Esophagus mucosa (tissue), 1 donor: ENCODE measurements around the gene CDH24. TPM values are rescaled to one million over a fixed set of nuclear protein-coding genes. Genes with fewer than 3 reads are reported as not detected.

Source experiments
- ATAC-seq: fragments of 200-7000 bp; cut with Tn5 transposase; one replicate; pipeline ENCODE4 v1.9.1; 2020
- total RNA-seq: library from RNA; stranded (reverse); gene quantifications from one replicate; pipeline ENCODE4 v1.2.4, GENCODE V29; 2023
- donor health status: DM: yes; HTN: yes; CAD: no.

The CDH24 gene
- total RNA-seq, 1 donor from 2014 or later = 3.4 TPM

DNA sequence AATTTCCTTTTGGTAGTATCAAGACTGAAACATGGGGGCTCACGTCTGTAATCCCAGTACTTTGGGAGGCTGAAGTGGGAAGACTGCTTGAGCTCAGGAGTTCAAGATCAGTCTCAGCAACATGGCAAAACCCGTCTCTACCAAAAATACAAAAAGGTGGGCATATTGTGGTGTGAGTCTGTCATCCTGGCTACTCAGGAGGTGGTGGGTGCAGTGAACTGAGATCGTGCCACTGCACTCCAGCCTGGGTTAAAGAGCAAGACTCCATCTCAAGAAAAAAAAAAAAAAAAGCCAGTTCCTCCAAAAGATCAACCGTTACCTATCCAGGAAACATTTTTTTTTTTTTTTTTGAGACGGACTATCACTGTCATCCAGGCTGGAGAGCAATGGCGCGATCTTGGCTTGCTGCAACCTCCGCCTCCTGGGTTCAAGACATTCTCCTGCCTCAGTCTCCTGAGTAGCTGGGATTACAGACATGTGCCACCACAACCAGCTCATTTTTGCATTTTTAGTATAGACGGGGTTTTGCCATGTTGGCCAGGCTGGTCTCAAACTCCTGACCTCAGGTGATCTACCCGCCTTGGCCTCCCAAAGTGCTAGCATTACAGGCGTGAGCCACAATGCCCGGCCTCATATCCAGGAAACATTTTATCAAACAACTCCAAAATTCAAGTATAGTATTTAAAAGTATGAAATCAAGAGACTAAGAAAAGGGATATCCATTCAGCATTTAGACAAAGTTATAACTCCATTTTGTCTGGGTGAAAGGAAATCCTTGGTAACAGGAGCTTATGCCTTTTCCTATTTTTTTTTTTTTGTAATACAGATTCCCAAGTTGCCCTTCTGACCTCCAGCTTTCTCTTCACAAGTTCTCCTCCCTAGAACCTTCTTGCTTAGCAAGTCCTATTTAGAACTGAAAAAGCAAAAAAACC is 34.2 kb upstream of the CDH24 start:
- ATAC-seq = no peak

DNA sequence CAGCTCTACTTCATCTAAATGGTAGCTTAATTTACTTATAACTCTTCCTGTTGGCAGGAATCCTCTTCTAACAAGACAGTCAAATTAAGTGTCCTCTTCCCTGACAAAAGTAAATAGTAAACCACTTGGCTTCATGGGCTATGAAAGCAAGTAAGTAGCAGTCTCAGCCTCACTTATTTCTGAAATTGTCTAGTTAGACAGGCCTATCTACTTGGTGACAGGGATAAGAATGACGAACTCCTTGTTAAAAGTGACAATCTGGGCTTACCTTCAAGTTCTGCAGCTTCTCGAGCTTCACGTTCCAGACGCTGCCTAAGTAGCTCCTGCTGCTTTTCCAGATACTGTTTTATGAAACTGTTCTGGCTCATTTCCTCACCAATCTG is 32.9 kb upstream of the CDH24 start:
- ATAC-seq = no peak

DNA sequence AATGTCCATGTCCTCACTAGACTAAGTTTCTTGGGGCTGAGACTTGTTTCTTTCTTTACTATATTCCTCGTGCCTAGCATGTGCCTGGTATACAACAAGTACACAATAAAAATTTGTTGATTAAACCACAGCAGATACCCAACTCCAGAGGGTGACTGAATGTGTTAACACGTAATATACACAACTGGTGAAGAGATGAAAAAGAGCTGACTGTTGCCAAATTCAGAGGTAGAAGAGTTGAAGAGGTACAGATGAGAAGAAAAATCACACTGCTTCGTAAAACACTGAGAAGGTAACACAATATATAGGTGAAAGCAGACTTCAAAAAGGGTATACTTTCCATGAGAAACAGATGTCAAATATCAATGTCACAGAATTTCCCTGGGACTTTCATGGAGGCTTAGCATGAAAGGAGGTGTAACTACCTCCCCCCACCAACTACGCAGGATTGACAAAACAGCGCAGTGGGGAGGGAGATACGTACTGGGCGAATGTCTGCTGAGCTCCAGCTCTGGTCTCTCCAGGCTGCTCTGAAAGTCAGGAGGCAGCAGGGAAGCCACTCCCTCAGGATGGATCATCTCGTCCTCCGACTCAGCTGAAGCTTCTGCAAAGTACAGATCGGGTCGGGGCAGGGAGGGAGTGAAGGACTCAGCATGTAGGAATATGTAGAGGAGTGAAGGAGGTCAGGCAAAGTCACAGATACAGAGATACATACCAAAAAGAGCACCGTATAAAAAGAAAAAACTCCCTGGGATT is 32.4 kb upstream of the CDH24 start:
- no peak for ATAC-seq

DNA sequence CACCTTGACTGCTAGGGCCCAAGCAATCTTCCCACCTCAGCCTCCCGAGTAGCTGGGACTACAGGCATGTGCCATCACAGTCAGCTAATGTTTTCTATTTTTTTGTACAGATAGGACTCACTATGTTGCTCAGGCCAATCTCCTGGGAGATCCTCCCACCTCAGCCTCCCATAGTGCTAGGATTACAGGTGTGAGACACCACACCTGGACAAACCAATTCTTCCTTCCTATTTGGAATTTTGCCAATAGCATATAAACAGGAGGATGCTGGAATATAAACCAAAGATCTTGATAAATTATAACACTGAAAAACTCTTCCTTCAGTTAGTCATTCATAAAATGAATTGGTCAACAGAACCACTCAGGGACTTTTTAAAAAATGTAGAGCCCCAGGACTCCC is 29.2 kb upstream of the CDH24 start:
- ATAC-seq = no peak

DNA sequence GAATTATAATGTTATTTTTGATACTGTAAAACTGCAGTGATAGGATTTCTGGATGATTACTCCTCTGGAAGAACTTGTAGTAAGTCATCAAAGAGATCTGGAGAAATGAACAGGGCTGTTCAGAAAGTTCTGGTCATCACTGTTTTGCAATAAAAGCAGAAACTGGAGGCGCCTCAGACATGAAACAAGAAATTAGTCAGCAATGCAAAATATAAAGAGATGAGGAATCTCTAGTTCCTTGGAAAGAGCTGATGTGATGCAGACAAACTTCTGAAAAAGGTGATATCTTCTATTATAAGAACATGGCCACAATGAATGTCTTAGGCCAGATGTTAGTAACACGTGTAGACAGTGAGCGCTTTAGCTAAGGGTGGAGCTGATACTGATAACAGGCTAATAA is 28.1 kb upstream of the CDH24 start:
- no peak for ATAC-seq

DNA sequence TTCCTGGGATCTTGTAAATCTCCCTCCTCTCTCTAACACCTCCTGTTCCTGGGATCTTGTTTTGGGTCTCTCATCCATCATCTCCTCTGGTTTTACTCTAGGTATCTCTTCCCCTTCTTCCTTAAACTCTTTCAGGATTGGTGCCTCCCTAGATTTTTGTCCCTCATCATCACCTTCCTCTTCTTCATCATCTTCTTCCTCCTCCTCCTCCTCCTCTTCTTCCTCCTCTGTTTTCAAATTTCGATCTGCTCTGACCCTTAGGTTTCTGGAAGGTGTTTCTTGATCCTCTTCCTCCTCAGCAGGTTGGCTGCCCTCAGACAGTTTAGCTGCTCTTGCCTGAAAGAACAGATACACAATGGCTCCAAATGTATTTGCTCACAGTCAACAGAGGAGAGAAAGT is 23.2 kb upstream of the CDH24 start:
- ATAC-seq = no peak

DNA sequence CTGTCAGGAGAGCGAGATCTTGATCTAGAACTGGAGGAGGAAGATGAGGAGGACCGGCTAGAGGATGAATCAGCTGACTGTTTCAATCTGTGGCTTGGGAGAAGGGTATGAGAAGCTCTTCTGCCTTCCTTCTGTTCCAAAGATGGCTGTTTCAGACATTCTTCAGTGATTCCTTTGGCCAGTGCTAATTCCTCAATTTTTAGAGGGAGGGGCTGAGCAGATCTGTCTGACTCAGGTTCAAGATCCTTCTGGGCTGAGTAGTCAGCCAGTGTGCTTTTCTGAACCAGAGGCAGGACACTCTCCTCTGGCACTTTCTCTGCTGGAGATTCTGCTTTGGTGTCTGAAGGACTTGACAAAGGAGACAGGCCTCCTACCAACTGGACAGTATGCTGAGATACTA is 22.4 kb upstream of the CDH24 start:
- ATAC-seq = no peak

DNA sequence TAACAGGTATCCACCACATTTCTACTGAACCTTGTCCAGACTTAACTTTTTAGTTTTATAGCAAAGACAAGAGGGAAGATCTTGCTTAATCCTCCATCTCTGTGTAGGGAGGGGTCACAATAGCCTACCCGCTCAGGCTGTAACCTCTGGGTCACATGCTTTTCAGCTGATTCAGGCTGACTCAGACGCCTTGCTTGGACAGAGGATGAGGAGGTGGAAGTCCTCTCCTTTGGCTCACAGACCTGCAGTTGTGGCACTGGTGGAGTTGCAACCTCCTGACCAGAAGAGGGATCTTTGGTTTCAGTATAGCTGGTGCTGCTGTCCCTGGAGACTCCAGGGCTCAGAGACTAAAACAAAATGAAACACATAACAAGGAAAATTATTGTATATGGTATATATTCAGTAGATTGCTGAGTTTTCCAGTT is 21.4 kb upstream of the CDH24 start:
- peak; percentile 97 for ATAC-seq

DNA sequence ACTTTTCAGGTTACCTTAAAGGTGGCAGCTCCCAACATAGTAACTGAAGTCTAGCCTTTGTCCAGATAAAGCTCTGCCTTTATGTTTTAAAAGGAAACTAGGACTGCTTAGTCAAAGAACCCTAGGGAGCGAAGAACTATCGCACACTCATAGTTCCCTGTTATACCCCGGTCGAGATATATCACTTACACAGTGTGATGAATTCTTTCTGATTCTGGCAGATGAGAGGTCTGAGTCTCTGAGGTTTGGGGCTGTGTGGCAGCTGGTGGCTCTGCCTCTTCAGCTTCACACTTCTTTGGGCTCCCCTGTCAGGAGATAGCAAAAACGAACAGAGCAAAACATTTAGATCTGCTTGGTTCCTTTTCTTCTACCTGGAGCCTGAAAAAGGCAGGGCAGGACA is 20.6 kb upstream of the CDH24 start:
- no peak for ATAC-seq

DNA sequence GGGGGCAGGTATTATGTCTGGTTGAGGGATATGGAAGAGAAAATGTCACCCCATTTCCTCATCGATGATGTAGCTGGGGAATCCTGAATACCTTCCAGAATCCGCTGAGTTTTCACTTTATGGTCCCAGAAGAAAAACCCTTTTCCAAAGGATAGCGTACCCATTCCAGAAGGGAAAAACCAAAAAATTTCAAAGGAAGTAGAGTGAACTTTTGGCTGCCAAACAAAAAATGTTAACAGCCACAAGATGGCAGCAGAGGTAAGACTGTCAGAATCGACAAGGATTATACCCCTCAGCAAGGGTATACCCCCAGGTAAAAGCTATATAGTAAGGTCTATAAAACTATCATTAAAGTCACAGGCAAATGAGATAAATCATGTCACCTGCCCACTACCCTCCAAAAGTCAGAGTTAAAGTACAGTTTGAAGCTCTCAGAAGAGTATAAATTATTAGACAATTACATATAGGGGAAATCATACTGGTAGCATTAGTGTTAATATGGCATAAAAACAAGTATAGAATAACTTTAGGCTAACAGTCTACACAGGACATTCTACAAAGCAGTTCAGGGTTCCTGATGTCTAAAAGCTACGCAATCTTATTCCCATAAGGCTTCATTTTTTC is 19.6 kb upstream of the CDH24 start:
- no peak for ATAC-seq

DNA sequence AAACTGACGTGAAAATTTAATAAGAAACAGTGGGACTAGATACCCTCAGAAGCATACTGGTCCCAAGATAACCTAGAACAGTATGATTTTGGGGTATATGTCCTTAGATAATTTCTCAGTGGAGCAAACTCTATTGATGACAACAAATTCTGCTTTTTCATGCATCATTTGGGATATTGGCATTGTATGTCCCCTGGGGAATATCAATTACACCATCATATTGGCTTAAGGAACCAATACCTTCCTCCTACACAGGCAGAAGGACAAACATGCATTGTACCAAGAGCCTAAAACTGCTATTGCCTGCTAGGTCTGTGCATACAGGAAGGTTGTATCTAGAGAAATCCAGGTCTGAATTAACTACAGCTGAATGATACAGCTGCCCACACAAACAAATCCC is 17.6 kb upstream of the CDH24 start:
- no peak for ATAC-seq

DNA sequence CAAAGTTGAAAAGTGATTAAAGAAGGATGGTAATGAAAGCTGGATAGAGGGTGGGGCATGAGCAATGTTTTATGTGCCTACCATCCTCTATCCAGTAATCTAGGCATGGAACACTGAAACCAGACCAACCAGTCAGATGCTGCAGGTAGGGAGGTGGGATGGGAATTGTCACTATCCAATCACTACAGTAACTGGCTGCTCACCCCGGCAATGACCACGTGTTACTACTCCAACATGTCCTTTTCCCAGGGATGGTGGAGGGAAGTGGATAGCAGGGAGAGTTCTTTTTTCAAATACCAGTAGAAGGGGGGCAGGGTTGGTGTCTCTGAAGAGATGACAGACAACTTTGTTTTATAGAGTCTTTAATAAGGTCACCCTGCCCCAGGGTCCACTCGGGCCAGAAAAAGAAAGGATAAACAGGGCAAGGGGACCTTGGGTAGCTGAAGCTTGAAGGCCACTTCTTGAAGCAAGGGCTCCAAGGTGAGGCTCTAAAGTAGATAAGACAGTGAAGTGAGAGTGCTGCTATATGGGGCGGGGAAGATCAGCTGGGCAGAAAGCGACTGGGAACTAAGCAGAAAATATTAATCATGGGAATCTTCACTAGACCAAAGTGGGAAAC is 14.7 kb upstream of the CDH24 start:
- ATAC-seq = peak; percentile 76

DNA sequence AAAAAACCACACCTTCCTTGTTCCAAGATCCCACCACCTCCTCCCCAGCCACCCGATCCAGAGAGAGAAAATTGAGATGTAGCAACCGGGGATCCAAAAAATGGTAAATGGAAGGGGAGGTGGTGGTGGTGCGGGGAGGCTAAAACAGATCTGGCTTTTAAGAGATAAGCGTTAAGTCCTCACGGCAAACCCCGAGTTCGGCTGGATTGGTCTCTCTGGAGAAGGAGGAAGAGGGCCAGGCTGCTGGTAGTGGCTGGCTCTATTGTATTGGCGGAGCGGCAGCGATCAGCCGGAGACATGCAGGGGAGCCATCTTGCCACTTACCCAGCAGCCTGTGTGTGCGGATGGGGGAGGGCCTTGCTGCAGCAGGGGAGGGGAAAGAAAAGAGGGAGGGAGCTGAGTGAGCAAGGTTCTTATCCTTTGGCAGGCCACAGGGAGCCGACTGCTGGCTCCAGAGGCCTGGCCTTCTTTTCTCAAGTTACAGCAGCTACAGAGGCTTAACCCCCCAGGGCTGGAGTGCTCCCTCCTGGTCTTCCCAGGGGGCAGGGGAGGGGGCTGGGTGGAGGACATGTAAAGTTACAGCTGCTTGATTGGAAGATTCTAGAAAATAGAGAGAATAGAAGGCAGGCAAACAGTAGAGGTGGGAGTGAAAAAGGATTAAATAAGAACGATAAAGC is 14.1 kb upstream of the CDH24 start:
- ATAC-seq = peak; percentile 82

DNA sequence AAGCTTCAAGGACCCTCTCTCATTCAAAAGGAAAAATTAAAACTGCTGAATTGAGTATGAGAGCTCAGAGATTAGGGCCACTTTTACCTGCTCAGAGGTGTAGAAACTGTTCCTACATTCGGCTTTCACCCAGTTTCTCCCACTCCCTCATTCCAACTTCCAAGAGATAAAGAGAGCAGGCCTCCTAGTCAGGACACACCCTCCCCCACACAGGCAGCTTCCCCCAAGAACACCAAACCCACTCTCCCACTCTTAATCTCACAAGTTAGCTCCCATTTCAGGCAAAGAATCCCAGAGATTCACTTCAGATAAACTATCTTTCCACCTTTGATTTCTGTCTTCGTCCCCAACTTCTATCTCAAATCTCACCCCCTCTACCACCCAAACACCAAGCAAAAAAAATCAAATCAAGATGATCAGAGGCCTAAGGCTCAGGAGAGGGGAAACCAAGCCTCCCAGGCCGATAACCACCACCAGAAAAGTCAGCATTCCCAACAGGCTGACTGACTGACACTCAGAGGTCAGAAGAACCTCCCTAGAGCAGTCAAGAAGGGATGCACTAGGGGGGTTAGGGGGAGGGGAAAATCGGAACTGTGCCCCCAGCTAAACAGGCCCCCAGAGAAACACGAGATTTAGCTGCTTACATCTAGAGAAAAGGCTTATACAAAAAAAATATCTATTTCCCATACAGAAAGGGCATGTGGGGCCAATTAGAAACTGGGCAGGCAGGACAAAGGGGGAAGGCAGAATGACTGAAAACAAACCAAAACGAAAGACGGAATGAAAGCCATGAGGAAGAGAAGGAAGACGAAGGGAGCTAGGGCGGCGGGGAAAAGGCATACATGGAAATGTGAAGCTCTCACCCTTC is 13.2 kb upstream of the CDH24 start:
- no peak for ATAC-seq

DNA sequence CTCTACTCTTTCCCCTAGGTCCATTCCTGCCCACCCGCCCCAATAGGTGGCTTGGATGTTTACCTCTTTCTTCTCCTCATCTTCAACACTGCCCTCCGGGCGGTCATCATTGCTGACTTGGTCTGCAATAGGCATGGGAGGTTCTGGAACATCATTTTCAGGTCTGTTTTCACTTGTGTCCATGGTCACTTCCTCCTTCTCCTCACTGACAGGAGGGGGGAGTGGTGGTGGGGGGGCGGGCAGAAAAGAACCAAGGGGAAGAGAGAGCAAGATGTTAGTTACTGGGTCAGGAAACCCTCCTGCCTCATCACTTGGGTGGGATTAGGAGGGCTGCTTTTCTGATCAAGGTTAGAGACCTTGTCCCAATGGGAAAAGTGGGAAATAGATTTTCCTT is 12.1 kb upstream of the CDH24 start:
- ATAC-seq = no peak

DNA sequence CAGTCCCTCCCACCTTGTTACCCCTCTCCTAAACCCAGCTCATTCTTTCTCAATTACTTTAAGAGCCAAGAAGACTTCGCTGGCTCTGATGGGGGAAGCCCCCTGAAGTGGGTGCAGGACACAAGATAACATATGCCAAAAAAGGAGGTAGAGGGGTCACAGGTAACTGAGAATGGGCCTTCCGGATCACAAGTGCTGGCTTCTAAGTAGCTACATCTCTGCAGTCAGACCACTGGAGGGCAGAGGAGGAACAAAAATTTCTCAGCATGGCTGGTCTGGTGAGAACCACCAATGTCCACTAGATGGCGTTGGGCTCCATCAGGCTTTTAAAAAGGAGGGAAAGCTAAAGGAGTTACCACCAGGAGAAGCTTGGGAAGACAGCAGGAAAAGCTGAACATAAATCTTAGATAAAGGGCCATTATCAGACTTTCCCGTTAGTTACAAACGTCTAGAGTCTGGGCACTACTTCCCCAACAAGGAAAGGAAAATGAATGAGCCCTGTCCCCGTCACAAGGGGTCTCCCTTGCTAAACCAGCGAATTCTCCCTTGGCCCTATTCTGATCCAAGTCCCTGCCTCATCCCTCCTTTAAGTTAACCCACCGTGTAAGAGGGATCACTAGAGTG is 11.6 kb upstream of the CDH24 start:
- peak; percentile 73 for ATAC-seq

DNA sequence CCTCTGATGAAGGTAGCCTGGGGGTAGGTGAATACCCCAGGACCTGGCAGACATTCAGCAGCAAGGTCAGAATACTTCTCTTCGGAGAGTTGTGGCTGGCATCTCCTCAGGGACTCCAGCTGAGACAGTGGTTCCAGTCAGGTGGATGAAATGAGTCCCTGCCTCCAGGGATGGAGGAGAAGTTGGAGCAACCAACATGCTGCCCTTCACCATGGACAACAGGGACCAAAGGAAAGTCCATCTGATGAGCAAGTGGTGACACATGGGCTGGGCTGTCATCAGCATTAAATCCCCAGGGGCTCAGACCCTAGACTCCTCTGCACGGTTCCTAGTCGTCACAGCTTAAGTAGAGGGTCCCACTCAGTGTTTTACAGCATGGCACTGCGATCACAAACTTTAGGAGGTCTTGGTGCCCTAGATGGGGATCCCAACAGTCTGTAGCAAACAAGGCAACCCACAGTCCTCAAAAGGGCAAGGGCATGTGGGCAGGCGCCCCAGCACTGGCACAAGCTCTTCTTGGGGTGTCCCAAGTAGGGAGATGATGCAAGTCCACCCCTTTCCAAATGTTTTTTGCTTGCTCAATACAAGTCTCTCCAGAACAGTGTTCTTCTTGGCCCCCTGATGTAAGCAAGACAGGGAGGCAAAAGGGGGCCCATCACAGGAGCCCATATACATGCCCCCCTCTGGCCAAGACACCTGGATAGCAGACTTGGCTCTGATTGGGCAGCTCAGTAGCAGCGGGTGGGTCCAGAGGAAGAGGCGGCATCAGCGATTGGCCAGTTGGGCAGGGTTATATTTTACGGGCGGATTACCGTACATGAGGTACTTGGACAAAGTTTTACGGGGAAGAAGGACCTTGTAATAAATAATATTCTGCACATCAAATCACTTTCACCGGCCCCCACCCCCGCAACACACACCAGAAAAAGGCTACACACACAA is 10.8 kb upstream of the CDH24 start:
- ATAC-seq = no peak

DNA sequence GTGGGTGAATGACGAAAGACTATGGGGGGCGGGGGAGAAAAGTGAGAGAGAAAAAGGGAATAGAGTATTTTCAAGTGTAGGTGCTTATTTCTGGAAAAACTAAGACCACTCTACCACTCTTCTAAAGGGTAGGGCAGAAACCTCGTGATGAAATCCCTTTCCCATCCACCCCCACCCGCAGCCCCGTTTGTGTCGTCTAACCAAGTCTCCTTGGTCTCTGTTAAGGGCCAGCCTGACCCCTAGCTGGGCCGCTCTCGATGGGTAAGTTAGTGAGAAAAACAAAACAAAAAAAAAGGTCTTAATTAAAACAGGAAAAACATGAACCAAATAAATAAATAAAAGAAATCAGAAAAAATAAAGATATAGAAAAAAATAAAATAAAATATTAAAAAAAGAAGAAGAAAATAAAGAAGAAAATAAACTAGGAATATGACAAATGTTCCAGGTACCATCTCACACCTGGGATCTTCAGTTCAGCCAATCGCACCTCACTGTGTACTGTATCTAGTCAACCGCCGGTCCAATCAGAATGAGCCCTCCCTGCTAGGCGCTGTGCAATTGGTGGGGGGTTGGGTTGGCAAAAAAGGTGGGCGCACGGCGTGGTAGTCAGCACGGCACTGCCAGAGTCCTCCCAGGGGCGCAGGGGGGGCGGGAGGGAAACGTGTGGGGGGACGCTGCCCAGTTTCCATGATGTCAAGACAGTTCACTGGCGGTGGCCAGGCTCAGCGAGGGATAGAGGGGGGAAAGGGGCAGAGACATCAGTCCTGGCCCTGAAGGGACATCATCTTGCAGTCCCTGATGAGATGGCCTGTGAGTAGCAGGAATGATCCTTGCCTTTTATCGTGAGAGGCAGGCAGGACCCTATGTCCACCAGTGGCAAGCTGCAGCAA is 9.8 kb upstream of the CDH24 start:
- no peak for ATAC-seq

DNA sequence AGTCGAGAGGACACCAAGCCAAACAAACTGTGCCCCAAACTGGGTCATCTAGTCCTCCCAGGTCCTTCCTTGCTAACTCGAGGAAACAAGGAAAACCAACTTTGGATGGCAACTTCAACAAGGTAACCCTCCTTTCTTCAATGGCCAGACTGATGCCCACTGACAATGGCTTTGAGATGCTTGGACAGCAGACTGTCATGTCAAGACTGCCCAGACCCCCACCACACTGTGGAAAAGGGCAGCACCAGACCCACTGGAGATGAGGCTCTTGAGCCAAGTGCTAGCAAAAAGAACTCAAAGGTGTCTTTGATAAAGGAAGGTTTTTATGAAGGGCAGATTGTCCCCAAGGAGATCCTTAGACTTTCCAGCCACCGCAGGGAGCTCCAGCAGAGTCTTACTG is 9.0 kb upstream of the CDH24 start:
- no peak for ATAC-seq
